Activated T-cell treated with anti-CD3 and anti-CD28 coated beads for 1 hour (primary cell): ENCODE measurements around the gene SFXN4.
A peak's percentile ranks its signal among the peaks of the same experiment; 100 is the strongest.
"Not testable (repeated sequence)": the region's sequence is repeated elsewhere in the genome, so short reads cannot be mapped to it uniquely, and the experiment has no call there.

ENCODE experiments used
- DNase-seq: peaks from one replicate; pipeline ENCODE4 v3.0.0-alpha.2; 2020; ENCODE audit warnings: low read depth

Gene SFXN4

GRCh38 chr10:119190353-119190752, 24.8 kb upstream of the SFXN4 start:
- no peak for DNase-seq

GRCh38 chr10:119189811-119190282, 24.3 kb upstream of the SFXN4 start:
- DNase-seq, result no peak

GRCh38 chr10:119183664-119184412, 18.3 kb upstream of the SFXN4 start:
- DNase-seq, result no peak

DNA sequence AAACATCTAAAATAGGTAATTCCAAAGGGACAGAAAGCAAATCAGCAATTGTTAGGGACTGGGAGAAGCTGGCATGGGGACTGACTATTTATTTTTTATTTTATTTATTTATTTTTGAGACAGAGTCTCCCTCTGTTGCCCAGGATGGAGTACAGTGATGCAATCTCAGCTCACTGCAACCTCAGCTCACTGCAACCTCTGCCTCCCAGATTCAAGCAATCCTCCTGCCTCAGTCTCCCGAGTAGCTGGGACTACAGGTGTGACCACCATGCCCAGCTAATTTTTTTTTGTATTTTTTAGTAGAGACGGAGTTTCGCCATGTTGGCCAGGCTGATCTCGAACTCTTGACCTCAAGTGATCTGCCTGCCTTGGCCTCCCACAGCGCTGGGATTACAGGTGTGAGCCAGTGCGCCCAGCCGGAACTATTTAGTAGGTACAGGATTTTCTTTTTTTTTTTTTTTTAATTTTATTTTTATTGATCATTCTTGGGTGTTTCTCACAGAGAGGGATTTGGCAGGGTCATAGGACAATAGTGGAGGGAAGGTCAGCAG, 15.4 kb upstream of the SFXN4 start:
- DNase-seq, result not testable (repeated sequence)

DNA sequence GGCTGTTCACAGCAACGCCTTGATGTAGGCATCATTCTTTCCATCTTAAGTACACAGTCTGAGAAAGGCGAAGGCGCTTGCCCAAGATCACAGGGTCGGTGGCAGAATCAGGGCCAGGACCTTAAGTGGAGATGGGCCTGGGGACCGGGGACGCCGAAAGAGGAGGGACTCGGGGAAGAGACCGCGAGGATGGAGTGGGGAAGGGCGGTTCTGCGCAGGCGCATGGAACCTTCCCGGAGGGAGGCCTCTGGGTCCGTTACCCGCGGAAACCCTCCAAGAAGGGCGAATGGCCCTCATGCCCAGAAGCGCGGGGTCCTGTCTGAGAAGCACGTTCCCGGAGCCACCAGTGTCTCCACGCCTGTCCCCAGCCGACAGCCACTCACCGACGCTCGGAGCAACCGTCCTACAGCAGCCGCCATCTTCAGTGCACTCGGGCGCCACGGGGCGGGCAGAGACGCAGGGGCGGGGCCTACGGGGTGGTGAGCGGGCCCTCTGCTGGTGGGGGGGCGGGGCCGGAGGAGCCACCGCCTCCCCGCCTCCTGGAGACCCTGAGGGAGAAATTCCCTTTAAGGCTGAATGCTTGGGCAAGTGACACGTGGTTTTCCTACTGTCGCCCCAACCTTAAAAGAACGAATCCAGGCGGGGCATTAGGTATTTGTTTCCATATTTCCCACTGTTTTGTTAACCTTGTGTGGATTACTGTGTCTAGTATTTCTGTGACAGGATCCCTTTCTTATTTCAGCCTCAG, 13.0 kb upstream of the SFXN4 start, which contains the start of gene PRDX3:
TSS of gene PRDX3 (minus strand) at position 441 of the 748 bp plus-strand sequence. CDS start at position 419, 22 bp downstream.
- peak; percentile 94 for DNase-seq

DNA sequence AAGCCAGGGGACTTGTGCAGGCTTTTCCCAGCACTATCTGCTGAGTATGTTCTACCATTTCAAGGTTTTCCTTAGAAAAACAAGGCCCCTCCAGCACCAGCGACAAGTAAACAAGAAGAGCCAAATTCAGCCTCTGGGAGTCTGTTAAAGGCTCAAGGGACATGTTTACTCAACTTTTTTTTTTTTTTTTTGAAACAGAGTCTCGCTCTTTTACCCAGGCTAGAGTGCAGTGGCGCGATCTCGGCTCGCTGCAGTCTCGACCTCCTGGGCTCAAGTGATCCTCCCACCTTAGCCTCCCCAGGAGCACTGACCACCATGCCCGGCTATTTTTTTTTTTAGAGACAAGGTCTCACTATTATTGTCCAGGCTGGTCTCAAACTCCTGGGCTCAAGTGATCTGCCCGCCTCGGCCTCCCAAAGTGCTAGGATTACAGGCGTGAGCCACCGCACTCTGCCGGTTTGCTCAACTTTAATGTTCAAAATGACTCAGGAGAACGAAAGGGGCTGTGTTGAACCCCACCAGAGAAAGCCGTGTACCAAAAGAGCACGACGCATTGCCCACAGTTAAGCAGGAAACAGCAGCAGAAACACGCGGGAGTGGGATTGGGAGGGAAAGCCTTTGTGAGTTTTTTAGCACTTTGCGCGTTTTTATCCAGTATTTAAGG, 12.3 kb upstream of the SFXN4 start:
- DNase-seq, result peak; percentile 11

GRCh38 chr10:119176166-119176565, 10.7 kb upstream of the SFXN4 start:
- DNase-seq, result no peak

DNA sequence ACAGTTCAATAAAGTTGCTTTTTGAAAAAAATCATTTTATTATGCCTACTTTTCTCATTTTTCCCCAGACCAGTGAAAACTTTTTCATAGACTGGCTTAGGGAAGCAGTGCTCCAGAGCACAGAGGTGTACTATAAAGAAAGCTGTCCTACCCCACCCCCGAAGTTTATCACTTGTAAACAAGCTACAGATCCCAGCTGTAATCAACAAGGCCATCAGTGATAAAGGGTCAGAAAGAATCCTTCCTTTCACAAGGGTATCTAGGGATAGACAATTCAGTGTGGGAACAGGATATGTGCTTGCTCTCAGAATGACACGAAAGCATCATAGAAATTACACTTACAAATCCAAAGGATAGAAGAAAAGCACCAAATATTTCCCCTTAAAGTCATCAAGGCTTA, 8.6 kb upstream of the SFXN4 start:
- no peak for DNase-seq

DNA sequence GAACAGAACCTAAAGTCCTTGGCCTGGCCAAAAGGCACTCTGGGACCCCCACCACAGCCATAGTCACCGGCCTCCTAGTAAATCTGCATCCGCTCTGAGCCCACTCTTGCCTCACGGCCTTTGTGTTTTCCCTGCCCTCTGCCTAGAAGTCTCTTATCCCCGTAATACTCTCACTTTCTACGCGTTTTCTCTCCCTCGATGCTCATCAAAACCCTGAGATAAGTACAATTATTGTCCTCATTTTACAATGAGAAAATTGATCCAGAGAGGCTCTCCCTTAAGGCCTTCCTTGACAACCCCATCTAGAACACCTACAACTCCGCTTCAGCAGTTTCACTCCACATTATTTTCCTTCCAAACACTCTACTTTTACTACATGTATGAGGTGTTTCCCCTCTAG, 1.5 kb upstream of the SFXN4 start:
- no peak for DNase-seq

- no peak for DNase-seq
Observed at GRCh38 chr10:119166564-119166963, 1.1 kb upstream of the SFXN4 start.

- DNase-seq, result no peak
Observed at GRCh38 chr10:119166118-119166500, 595 bp upstream of the SFXN4 start.

DNA sequence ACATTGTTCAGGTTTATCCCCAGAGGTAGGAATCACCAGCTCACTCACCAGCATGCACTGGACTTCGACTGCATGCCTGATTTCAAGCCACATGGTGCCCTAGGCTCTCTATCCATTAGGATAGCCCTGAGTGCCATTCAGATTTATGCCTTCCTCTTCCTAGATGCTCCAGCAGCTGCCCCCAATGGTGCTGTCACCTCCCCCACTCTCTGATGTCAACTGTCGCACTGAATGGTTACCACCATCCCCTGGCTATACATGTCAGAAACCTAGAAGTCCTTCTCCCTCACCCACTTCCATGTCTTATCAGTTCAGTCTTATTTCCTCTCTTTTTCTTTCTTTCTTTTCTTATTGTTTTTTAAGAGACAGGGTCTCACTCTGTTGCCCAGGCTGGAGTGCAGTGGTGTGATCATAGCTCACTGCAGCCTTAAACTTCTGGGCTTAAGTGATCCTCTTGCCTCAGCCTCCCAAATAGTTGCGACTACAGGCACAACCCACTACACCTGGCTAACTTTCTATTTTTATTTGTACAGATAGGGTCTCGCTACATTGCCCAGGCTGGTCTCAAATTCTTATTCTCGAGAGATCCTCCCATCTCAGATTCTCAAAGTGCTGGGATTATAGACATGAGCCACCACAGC, 2.9 kb downstream of the SFXN4 start:
- no peak for DNase-seq

DNA sequence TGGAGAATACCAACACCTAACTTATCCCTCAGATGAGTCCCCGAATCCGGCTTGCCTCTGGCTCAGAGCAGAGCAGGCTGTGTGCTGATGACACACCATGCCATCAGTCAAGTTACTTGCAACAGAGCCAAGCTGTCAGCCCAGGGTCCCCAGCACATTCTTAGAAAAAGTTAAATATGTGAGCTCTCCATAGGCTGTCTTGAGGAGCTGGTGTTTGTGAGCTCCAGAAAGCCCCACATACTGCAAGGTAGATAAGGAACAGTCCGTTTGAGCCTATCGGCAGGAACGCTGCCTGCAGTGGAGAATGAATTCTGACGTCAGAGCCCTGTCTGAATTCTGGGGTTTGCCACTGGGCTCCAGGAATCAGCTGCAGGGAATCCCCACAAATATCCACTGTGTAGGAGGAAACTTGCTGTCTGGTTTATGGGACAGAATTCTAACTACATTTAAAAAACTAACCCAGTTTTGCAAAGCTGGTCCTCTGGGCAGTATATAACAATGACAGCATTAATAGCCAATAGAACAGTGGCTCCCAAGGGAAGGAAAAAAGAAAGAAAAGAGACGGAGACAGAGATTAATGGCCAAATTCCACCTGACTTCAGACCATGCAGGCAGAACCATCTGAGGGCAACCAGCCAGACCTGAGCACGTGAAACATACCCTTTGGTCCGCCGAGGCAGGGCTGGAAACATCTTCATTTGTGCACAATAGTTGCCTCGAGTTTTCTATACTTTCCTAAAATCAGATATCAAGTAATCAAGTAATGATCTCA, 3.6 kb downstream of the SFXN4 start:
- no peak for DNase-seq

DNA sequence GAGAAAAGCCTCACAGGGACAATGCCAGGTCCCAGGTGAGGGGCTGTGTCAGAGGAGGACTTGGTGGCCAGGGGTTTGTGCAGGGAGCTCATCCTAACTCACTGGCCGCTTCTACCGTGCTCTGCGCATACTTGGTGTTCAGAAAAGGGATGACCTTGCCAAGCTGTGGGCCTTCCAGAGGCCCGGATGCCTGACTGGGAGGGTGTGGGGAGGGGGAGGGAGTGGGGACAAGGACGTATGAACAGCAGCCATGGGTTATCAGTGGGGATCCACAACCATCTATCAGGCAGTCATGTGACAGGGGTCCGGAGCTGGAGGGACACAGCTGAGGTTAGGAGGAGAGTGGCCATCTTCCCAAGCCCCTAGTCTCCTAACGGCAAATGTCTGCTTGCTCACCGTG, 6.2 kb downstream of the SFXN4 start:
- no peak for DNase-seq

- no peak for DNase-seq
Observed at GRCh38 chr10:119153661-119154060, 11.9 kb downstream of the SFXN4 start.

DNA sequence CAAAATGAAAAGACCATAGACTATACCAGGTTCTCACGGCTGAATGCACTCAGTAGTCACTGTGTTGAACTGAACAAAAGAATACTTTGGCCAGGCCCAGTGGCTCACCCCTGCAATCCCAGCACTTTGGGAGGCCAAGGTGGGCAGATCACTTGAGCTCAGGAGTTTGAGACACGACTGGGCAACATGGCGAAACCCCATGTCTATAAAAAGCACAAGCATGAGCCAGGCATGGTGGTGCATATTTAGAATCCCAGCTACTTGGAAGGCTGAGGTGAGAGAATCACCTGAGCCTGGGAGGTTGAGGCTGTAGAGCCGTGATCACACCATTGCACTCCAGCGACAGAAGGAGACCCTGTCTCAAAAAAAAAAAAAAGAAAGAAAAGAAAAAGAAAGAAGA, 12.5 kb downstream of the SFXN4 start:
- no peak for DNase-seq

GRCh38 chr10:119151601-119152000, 13.9 kb downstream of the SFXN4 start:
- not testable (repeated sequence) for DNase-seq

GRCh38 chr10:119149729-119150128, 15.8 kb downstream of the SFXN4 start:
- no peak for DNase-seq

GRCh38 chr10:119149157-119149556, 16.4 kb downstream of the SFXN4 start:
- DNase-seq, result no peak

GRCh38 chr10:119143657-119144056, 21.9 kb downstream of the SFXN4 start:
- DNase-seq, result no peak

DNA sequence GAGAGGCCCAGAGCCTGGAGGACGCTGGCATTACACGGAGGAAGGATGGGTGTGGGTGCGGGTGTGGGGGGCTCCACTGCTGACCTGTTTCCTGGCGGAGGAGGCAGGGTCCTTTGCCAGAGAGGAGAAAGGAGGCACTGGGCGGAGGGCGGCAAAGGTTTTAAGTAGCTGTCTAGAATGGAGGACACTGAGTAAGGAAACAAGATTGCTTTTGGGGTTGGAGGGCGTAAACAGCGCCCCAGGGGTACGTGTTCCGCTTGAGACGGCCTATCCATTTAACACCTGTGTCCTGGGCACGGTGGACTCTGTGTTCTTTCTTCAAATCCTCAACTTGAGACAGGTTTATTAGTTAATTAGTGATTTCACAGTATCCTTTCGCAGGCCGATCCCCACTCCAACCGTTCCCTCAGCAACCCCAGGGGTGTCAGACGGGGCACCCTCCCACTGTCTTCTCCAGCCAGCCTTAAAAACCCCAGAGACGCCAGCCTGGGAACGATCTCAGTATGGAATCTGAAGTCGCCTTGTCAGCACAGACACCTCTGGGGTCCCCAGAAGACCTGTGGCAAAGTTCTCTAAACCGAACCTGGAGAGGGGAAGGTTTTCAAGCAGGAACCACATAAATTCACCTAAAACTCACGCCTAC, 24.8 kb downstream of the SFXN4 start:
- DNase-seq, result no peak
